H1 (cell line): ENCODE data around the gene STEAP3. TPM values are rescaled to one million over a fixed set of nuclear protein-coding genes. Genes with fewer than 3 reads are reported as not detected.

Source experiments
- polyA plus RNA-seq, 7 experiments: library from polyadenylated mRNA; depleted of rRNA in 3 of 7; stranded (reverse) in 5 of 7; unstranded in 2 of 7; fragments of >200 nt in 5 of 7; fragments of 200-250 nt in 2 of 7; gene quantifications; 1 replicate in 5 of 7; 2 replicates in 1 of 7; 4 replicates in 1 of 7; pipeline versions ENCODE4 v1.2.1 to v1.2.3, GENCODE V29; 2011 to 2013; ENCODE audit warnings: missing spikeins in 2 of 7, mixed read lengths in 2 of 7
- total RNA-seq: library from RNA; stranded (reverse); fragmentation: NEBNext Ultra II Directional; extraction: Animal tissue kit (Norgen Biotek cat#: 25700); gene quantifications from 2 replicates; pipeline ENCODE4 v1.2.1, GENCODE V29; 2021

STEAP3 gene
- total and polyA plus RNA-seq, 2 of the 8 experiments (the other 6 are each of a cell fraction or from before 2014, with no cell fraction given), result 21.7 to 27.9 TPM

Other genes starting within 250 kb of the STEAP3 start
- gene C1QL2, start 65.1 kb upstream of the STEAP3 start, total RNA-seq, result 0.88 and 1.1 TPM in 2 replicates
- gene C1QL2, start 65.1 kb upstream of the STEAP3 start, polyA plus RNA-seq (2011; rRNA removed), result 0.80 and 1.3 TPM in 2 replicates
- gene C2orf76, start 143.0 kb downstream of the STEAP3 start, total RNA-seq, result 5.0 and 6.2 TPM in 2 replicates
- gene C2orf76, start 143.0 kb downstream of the STEAP3 start, polyA plus RNA-seq (2011; rRNA removed), result 2.1 and 4.4 TPM in 2 replicates
- 180 and 186 TPM in 2 replicates for gene DBI, start 143.1 kb downstream of the STEAP3 start, total RNA-seq
- gene DBI, start 143.1 kb downstream of the STEAP3 start, polyA plus RNA-seq (2011; rRNA removed), result 116 and 212 TPM in 2 replicates
- 9.9 and 11.0 TPM in 2 replicates for gene TMEM37, start 208.0 kb downstream of the STEAP3 start, total RNA-seq
- gene TMEM37, start 208.0 kb downstream of the STEAP3 start, polyA plus RNA-seq (2011; rRNA removed), result 16.2 and 20.4 TPM in 2 replicates